Breast epithelium (tissue), 3 donors: ENCODE data around the gene CNOT10.

ENCODE experiments used
- CTCF ChIP-seq, 3 donors: fragments of 450-650 bp; IDR thresholded peaks; one replicate each; pipeline ENCODE4 v1.5.1; 2016 to 2017; ENCODE audit warnings: antibody characterized with exemption in 3 of 3, mild to moderate bottlenecking in 3 of 3, moderate library complexity in 3 of 3
- POLR2A ChIP-seq: fragments of 450-650 bp; IDR thresholded peaks from one replicate; pipeline ENCODE4 v1.6.1; 2016; ENCODE audit warnings: antibody characterized with exemption, mild to moderate bottlenecking, moderate library complexity

- TF ChIP-seq POLR2A (no peak), CTCF (IDR thresholded peaks at IDR 0.05) (no peak)
Observed at GRCh38 chr3:32755761-32756160, 70.8 kb downstream of the CNOT10 start.
